Measurements from ENCODE around the gene UNC5A. TPM values are rescaled to one million over a fixed set of nuclear protein-coding genes. Genes with fewer than 3 reads are reported as not detected.

The UNC5A gene
- total RNA-seq, 6 experiments from 2014 or later, result not detected

GRCh38 chr5:176820937-176821336 lies 10.6 kb downstream of the UNC5A start:
- 100% methylated on average over 1 of the region's 7 CpGs for WGBS (ENCODE audit: insufficient coverage, low coverage, low lambda C conversion rate, missing lambda C conversion rate)
- H3K27me3 ChIP-seq, result peaks cover 0 to 8% of the 10 kb centered on the region in 2 donors
- no peak overlapping the region for H3K4me3 ChIP-seq
- no peak for DNase-seq
- ATAC-seq, result no peak
- peaks cover 0 to 8% (median 0%) of the 10 kb centered on the region in 4 donors for H3K4me1 ChIP-seq
- H3K36me3 ChIP-seq, result no peaks in the 10 kb centered on the region
- H3K27ac ChIP-seq, result no peak overlapping the region
- intact Hi-C loops (cut with DNase I), result no loop called here
- TF ChIP-seq CTCF (IDR thresholded peaks at IDR 0.05) (no peak), POLR2A (IDR thresholded peaks at IDR 0.05) (no peak)
- no peaks in the 10 kb centered on the region for H3K9me3 ChIP-seq

- H3K36me3 ChIP-seq, result no peaks in the 10 kb centered on the region
- peaks cover 0 to 8% of the 10 kb centered on the region in 2 donors for H3K27me3 ChIP-seq
- 90% methylated on average over 2 of the region's 6 CpGs for WGBS (ENCODE audit: insufficient coverage, low coverage, low lambda C conversion rate, missing lambda C conversion rate)
- intact Hi-C loops (cut with DNase I), result no loop called here
- DNase-seq (no peak), ATAC-seq (no peak)
- no peaks in the 10 kb centered on the region for H3K9me3 ChIP-seq
- TF ChIP-seq POLR2A (IDR thresholded peaks at IDR 0.05) (no peak), CTCF (IDR thresholded peaks at IDR 0.05) (no peak)
- no peak overlapping the region for H3K4me3 ChIP-seq
- H3K27ac ChIP-seq, result no peak overlapping the region
- H3K4me1 ChIP-seq, result peaks cover 0 to 8% (median 0%) of the 10 kb centered on the region in 4 donors
Measured at GRCh38 chr5:176821441-176821840, 11.1 kb downstream of the UNC5A start.

DNA sequence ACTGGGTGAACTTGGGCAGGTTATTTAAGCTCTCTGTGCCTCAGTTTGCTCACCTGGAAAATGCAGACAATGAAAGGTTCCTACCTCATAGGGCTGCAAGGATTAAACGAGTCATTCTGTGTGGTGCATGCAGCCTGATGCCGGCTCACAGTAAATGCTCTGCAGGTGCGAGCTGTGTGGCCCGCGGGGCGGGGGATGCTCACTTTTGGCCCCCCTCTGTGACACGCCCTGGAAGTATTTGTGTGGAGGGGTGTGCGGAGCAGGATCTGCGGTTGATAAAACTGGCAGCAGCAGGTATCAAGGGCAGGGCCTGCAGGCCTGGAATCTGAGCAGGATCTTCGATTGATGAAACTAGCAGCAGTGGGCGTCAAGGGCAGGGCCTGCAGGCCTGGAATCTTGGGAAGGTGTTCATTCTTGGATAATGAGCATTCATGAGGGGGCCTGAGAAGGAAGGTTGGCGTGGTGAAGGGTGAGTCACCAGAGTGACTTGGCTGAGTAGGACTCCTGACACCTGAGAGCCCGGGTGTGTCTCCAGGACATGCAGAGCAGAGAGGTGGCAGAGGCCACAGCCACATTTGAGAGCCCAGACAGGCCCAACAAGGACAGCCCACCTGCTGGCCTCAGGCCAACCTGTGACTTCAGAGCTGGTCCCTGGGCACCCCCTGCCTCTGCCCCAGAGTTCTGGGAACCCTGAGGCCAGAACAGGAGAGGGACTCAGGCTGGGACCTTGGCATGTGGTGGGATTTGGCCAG lies 11.9 kb downstream of the UNC5A start:
- ATAC-seq, result no peak
- no peak for DNase-seq
- WGBS (ENCODE audit: insufficient coverage, low coverage, low lambda C conversion rate, missing lambda C conversion rate), result 87% methylated on average over 7 of the region's 13 CpGs

DNA sequence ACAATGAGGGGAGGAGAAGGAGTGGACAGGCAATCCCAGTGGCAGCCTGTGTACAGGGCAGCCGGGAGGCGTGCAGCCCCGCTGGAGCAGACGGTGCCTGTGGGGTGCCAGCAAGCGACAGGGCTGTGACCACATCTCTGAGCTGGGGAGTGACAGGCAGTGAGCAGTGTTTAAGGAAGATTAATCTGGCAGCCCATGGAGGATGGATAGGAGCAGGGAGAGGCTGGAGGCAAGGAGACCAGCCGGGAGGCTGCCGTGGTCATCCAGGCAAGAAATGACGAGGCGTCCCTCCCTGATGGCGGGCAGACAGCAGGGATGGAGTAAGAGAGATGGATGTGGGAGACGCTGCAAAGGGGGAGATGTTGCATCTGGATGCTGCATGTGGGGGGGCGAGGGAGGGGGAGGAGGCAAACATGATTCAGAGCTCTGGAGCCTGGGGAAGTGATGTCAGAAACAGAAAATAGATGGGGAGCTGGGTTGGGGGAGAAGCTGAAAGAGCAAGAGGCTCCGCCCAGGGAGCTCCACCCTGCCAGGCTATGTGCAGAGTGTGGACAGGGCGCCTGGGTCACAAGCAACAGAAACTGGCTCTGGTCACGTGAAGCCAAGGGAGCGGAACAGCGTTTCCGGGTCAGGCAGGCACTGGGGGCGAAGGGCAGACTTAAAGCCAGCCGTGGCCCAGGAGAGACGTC lies 12.6 kb downstream of the UNC5A start:
- Histone ChIP-seq H3K4me1 (peaks cover 0 to 2% (median 0%) of the 10 kb centered on the region in 4 donors), H3K27me3 (peaks cover 0 to 4% of the 10 kb centered on the region in 2 donors), H3K36me3 (no peaks in the 10 kb centered on the region), H3K4me3 (no peak overlapping the region), H3K9me3 (no peaks in the 10 kb centered on the region), H3K27ac (no peak overlapping the region)
- TF ChIP-seq CTCF (IDR thresholded peaks at IDR 0.05), result no peak
- no peak for TF ChIP-seq POLR2A (IDR thresholded peaks at IDR 0.05)
- intact Hi-C loops (cut with DNase I), result no loop called here
- ATAC-seq (no peak), DNase-seq (no peak)
- 63% methylated on average over 16 of the region's 21 CpGs for WGBS (ENCODE audit: insufficient coverage, low coverage, low lambda C conversion rate, missing lambda C conversion rate)

More for the DNA sequence above, 11.9 kb downstream of the UNC5A start:
- peaks cover 0 to 8% of the 10 kb centered on the region in 2 donors for H3K27me3 ChIP-seq
- peaks cover 0 to 8% (median 0%) of the 10 kb centered on the region in 4 donors for H3K4me1 ChIP-seq
- TF ChIP-seq POLR2A (IDR thresholded peaks at IDR 0.05), result no peak
- no peak for TF ChIP-seq CTCF (IDR thresholded peaks at IDR 0.05)
- H3K9me3 ChIP-seq, result no peaks in the 10 kb centered on the region
- intact Hi-C loops (cut with DNase I), result no loop called here
- no peaks in the 10 kb centered on the region for H3K36me3 ChIP-seq
- no peak overlapping the region for H3K4me3 ChIP-seq
- no peak overlapping the region for H3K27ac ChIP-seq
